ENCODE data around the gene CDV3. TPM values are rescaled to one million over a fixed set of nuclear protein-coding genes. Genes with fewer than 3 reads are reported as not detected.

The CDV3 gene, protein sequence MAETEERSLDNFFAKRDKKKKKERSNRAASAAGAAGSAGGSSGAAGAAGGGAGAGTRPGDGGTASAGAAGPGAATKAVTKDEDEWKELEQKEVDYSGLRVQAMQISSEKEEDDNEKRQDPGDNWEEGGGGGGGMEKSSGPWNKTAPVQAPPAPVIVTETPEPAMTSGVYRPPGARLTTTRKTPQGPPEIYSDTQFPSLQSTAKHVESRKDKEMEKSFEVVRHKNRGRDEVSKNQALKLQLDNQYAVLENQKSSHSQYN
- total RNA-seq = 116 and 244 TPM in 2 replicates

GRCh38 chr3:133573629-133574194 lies at the start of gene CDV3:
CDV3 (plus strand) TSS chr3:133573686; CDS start chr3:133574045, 359 bp downstream.

Other genes starting within 250 kb of the CDV3 start
- gene BFSP2, start 173.6 kb upstream of the CDV3 start, total RNA-seq = not detected in 2 replicates
- gene TOPBP1, start 88.3 kb downstream of the CDV3 start, total RNA-seq = 27.5 and 40.8 TPM in 2 replicates
- 0.19 TPM in 1 of 2 replicates, not detected in the other for gene TF, start 172.7 kb downstream of the CDV3 start, total RNA-seq
- gene SRPRB, start 232.1 kb downstream of the CDV3 start, total RNA-seq = 40.8 and 47.4 TPM in 2 replicates